CD1c-positive myeloid dendritic cell (primary cell): ENCODE data around the gene HOXD11.

Experiments
- DNase-seq: peaks from one replicate; pipeline ENCODE4 v3.0.0-alpha.2; 2016; ENCODE audit errors: extremely low spot score

The HOXD11 gene

DNA sequence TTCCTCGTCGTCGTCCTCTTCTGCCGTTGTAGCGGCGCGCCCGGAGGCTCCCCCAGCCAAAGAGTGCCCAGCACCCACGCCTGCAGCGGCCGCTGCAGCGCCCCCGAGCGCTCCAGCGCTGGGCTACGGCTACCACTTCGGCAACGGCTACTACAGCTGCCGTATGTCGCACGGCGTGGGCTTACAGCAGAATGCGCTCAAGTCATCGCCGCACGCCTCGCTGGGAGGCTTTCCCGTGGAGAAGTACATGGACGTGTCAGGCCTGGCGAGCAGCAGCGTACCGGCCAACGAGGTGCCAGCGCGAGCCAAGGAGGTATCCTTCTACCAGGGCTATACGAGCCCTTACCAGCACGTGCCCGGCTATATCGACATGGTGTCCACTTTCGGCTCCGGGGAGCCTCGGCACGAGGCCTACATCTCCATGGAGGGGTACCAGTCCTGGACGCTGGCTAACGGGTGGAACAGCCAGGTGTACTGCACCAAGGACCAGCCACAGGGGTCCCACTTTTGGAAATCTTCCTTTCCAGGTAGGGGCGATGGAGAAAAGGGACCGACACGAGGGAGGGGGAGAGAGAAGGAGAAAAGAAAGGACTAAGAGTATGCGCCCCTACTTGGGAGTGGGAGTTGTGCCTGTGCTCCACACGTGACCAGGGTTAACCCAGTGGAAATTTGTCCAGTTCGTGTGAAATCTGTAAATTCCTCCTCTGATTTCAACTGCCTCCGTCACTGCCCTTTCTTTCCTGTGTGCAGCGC lies 13.8 kb upstream of the HOXD11 start:
- DNase-seq: no peak

GRCh38 chr2:176093898-176094249 lies 13.2 kb upstream of the HOXD11 start:
- no peak for DNase-seq

GRCh38 chr2:176094349-176094748 lies 12.7 kb upstream of the HOXD11 start:
- DNase-seq: no peak

DNA sequence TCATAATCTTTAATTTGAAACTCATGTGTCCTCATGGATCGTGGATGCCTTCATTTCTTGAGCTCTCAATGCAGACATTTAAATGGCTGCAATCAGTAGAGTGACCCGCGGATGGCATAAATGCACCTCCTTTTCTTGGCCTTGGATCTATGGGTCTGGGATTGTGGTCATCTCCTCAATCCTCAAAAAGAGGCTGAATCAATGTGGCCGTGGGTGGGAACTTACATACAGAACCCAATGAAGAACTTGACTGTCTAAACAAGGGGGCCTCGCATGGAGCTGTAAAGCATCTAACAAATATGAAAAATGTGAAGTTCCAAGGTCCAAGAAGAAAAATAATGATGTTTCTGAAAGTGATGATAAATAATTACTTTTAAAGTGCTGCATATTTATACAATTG lies 11.7 kb upstream of the HOXD11 start:
- DNase-seq: no peak

DNA sequence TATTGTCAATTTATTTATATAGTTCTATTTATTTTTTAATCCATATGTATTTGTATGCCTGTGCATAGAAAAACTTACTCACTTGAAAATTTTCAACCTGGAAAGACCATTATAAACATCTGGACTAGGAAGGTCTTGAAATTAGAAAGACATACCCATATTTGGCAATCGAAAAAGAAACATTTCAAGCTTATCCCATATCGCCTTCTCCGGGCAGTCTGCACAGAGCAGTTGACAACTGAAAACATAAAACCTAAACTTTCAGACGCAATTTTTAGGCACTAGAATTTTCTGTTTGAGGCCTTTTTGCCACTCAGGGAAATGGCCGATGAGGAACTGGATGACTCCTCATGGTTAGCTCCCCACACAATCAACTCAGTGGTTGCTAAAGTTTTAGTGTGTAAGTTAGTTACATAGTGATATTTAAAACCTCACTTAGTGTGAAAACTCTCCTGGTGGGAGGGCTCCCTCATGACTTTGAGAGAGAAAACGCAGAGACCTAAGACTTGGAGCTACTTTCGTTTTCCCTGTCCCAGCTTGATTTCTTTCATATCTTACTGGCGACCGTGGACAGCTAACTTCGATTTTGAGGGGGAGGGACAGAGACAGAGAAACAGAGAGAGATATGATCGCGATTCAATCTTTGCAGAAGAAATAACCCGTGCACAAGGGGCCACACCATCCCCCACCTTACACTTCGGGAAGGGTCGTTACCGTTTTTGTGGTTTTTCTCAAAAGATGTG lies 10.7 kb upstream of the HOXD11 start:
- DNase-seq: no peak

DNA sequence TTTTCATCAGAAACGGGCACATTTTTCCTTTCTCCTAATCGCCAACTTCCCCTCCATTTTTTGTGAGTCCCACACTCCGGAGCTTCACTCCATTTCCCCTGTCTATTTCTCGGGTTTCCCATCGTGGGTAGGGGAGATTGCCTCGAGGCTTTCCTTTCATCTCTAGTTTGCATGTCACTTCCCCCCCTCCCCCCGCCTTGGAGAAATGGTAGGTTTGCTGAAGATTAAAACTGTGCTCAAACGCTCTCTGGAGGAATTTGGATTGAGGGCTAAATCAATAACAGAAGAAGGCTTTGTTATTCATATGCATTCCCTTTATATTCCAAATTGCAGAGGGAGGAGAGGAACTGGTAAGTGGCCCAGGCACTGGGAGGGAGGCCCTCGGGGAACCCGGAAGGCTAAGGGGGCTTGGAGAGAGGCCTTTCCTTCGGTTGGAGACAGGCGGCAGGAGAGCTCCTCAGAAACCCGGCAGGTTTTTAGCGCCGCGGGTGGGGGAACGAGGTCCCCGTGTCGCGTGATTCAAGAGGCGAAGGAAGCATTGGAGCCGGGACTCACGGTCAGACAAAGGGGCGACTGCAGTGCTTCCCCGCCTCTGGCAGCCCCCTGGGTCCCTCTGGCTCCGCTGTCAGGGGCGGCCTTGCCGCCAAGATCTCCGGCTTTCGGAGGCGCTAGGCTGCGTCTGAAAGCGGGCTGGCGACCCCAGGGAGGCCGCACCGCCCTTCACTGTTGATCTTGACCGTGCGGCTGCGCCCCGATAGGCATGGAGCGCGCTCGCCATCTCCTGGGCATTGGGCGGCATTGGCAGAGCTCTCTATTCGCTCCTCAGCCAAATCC lies 9.9 kb upstream of the HOXD11 start:
- peak; percentile 71 for DNase-seq

DNA sequence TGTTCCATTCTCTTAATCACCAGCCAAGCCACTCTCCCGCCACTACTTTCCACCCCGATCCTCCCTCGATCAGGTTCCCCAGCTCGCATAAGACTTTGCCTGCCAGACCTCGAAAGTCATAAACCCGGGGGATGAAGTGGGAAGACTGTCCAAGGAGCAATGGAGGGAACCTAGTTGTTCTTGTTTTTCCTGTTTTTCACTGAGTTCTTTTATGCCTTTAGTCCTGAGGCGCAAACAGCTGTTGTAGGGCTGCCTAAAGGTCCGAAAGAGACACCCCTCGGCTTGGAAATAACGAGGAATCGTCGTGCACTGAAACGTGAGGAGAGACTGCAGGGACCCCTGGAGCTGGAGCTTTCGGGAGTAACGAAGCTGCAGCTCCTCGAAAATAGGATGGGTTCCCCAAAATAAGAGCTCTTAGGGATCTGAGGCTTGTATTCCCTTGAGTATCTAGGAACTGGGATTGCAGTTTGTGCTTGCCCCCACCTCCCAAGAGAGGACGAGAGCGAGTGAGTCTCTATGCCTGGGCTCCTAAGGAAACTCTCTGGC lies 9.2 kb upstream of the HOXD11 start:
- DNase-seq: no peak

GRCh38 chr2:176098366-176099158 lies 8.5 kb upstream of the HOXD11 start:
- DNase-seq: no peak

DNA sequence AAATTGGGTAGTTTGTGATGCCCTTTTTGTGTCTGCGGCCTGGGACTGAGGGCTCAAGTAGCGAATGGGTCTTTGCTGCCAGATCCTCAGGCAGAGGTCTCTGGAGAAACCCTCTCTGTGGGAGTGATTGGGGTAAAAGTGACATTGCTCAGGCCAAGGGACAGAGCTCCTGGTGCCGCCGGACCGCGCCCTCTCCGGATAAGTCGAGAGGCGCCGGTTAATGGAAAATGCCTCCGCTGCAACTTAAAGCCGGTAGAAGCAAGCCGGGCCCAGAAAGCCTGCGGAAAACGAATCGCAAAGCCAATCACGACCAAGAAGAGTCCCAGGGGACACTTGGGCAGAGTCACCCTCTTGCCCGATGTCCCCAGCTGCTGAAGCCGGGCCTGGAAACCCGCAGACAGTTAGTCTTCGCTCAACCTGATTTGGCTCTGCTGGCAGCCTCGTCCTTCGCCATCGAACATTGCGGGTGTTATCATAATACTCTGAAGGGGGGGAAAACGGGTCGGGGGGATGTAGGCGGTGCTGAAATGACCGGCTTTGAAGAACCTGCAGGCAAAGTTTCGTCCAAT lies 7.8 kb upstream of the HOXD11 start:
- DNase-seq: no peak

DNA sequence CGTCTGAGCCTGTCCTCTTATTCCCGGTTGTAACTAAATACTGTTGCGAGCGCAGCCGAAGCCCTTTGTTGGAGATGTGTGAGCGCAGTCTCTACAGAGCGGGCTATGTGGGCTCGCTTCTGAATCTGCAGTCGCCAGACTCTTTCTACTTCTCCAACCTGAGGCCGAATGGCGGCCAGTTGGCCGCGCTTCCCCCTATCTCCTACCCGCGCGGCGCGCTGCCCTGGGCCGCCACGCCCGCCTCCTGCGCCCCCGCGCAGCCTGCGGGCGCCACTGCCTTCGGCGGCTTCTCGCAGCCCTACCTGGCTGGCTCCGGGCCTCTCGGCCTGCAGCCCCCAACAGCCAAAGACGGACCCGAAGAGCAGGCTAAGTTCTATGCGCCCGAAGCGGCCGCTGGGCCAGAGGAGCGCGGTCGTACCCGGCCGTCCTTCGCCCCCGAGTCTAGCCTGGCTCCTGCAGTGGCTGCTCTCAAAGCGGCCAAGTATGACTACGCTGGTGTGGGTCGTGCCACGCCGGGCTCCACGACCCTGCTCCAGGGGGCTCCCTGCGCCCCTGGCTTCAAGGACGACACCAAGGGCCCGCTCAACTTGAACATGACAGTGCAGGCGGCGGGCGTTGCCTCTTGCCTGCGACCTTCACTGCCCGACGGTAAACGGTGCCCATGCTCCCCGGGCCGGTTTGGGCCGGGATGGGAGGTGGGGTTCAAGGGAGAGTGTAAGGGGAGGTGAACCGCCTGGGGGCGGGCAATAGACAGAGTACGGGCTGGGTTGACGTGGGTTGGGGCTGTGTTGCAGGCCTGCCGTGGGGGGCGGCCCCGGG lies 7.1 kb upstream of the HOXD11 start, which contains the start of gene HOXD12:
Gene HOXD12 (plus strand): TSS at position 68 of the 819 bp plus-strand sequence. CDS start 7 bp downstream, at position 75.
- DNase-seq: no peak

GRCh38 chr2:176100547-176101140 lies 6.4 kb upstream of the HOXD11 start:
- DNase-seq: no peak

GRCh38 chr2:176101216-176101830 lies 5.8 kb upstream of the HOXD11 start:
- no peak for DNase-seq

DNA sequence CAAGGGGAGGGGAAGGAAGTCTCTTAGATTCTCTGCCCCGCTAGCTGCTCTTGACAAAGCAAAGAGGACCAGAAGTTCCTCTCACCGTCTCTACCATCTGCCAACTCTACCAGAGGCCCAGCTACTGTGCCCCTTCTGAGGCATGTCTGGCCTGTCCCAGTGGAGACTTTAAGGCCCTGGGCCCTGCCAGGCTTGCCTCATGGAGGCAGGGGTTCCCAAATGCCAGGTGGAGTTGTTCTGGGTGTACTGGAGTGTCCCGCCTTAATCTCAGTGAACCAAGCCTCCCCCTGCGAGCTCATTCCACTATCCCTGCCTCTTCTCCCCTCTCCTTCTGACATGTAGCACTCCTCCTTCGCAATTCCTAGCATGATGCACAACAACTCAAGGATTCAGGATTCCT lies 5.2 kb upstream of the HOXD11 start:
- DNase-seq: no peak

DNA sequence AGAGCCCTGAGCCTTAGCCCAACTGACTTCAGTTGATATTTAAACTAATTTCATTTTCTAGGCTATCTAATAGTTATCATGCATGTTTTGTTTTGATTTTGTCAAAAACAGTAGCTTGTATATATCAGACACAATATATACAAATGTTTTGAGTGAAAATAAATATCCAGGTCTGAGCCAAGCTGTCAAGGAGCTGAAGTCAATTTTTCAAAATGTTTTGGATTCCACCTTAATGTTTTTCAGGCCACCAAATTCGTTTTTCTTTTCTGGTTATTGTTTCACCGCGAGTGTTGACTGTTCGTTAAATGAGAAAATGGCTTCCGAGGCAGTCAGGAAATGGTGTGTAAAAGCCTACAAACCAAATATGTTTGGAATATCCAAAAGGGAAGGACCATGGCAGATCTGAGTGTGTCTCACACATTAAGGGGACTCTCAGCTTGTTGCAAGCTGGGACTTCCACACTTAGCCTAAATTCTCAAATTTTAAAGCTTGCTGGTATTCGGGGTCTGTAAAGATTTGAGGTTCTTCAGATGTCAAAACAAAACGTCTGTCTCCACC lies 4.7 kb upstream of the HOXD11 start:
- DNase-seq: no peak

- no peak for DNase-seq
Observed at GRCh38 chr2:176103194-176103593, 3.9 kb upstream of the HOXD11 start.

GRCh38 chr2:176103742-176104315 lies 3.3 kb upstream of the HOXD11 start:
- DNase-seq: no peak

- no peak for DNase-seq
Observed at GRCh38 chr2:176104316-176105077, 2.6 kb upstream of the HOXD11 start.
